Testis (tissue), 3 donors: ENCODE results near the gene MARCOL. TPM values are rescaled to one million over a fixed set of nuclear protein-coding genes. Genes with fewer than 3 reads are reported as not detected.

Source experiments
- DNase-seq: peaks from one replicate; pipeline ENCODE4 v3.0.0-alpha.2; 2019
- H3K27ac ChIP-seq, 2 donors: fragments of 200-600 bp; sonication (generic); one replicate each; pipeline ENCODE4 v1.5.1; 2019
- H3K27me3 ChIP-seq: fragments of 200-600 bp; sonication (generic); one replicate; pipeline ENCODE4 v1.5.1; 2019
- H3K36me3 ChIP-seq: fragments of 200-600 bp; sonication (generic); one replicate; pipeline ENCODE4 v1.5.1; 2017; ENCODE audit warnings: low read depth; ENCODE audit errors: missing control alignments
- H3K4me1 ChIP-seq: fragments of 200-600 bp; sonication (generic); one replicate; pipeline ENCODE4 v1.5.1; 2019
- H3K4me3 ChIP-seq, 2 donors: fragments of 200-600 bp; sonication (generic); one replicate each; pipeline ENCODE4 v1.5.1; 2017 to 2019
- H3K9me3 ChIP-seq: fragments of 200-600 bp; sonication (generic); one replicate; pipeline ENCODE4 v1.5.1; 2017
- POLR2A ChIP-seq: fragments of 450-650 bp; IDR thresholded peaks from one replicate; pipeline ENCODE4 v1.6.1; 2017; ENCODE audit warnings: antibody characterized with exemption, mild to moderate bottlenecking, moderate library complexity
- WGBS, 2 donors: methylation state at CpG; one replicate each; pipeline ENCODE4 v1.1.5; 2018; 5-methylcytosine and 5-hydroxymethylcytosine counted together
- intact Hi-C: fragments of 100-400 bp; cut with DNase I; formaldehyde crosslinking; loops from one replicate; pipeline ENCODE4 v1.15.1; 2023; ENCODE audit warnings: low total_unique reads
- polyA plus RNA-seq: library from polyadenylated mRNA; stranded (reverse); fragments of 350-450 nt; fragmentation: Illumina TruSeq; extraction: RNeasy Lipid Tissue Mini Kit (QIAGEN cat#74804); gene quantifications from one replicate; pipeline ENCODE4 v1.2.3, GENCODE V29; 2014; ENCODE audit warnings: low read depth, low replicate concordance; ENCODE audit not compliant: insufficient read depth
- total RNA-seq, 2 donors: library from RNA; depleted of rRNA; stranded (reverse); fragments of >200 nt; gene quantifications; one replicate each; pipeline ENCODE4 v1.2.3, GENCODE V29; 2016
- TF ChIP-seq, protein P1 (sequence below), 3 experiments: fragments of 450-650 bp in 2 of 3; fragments of 200-600 bp in 1 of 3; sonication (generic) in 1 of 3; IDR thresholded peaks; one replicate each; pipeline ENCODE4 v1.5.1; 2016 to 2019; ENCODE audit warnings: antibody characterized with exemption in 3 of 3, mild to moderate bottlenecking in 2 of 3, moderate library complexity in 1 of 3

The MARCOL gene
- total and polyA plus RNA-seq, 3 donors from 2014 or later: not detected

DNA sequence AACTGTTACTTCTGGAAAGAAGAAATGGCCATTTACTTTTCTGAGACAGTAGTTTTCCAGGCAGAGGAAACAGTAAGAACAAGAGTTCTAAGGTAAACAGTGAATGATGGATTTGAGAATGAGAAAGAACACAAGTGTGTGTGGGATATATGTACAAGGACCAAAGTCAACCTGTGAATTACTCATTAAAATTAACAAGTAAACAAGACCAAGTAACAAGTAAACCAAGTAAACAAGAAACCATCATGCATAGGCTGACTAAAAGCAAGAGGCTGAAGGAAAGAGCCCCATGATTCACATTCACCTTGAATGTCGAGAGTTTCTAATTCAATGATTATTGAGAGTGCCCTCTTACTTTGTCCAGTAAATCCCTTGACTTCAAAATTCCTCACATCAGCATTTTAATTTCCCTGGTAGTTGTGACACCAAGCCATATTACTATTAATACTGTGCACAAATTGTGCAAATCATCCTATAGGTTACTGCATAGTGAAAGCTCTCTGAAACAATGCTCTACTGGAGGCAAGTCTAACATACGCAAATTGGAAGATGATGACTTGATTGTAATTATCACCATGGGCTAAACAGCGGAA, 9.8 kb upstream of the MARCOL start:
- 89 to 96% methylated on average over 3 of the region's 3 CpGs for WGBS, 2 donors
- no peak for DNase-seq
- Histone ChIP-seq H3K36me3 (no peaks in the 10 kb centered on the region), H3K9me3 (no peaks in the 10 kb centered on the region), H3K4me1 (no peaks in the 10 kb centered on the region), H3K27me3 (no peaks in the 10 kb centered on the region), H3K27ac (no peak overlapping the region), H3K4me3 (no peak overlapping the region)
- TF ChIP-seq POLR2A: no peak
- TF ChIP-seq, protein P1, sequence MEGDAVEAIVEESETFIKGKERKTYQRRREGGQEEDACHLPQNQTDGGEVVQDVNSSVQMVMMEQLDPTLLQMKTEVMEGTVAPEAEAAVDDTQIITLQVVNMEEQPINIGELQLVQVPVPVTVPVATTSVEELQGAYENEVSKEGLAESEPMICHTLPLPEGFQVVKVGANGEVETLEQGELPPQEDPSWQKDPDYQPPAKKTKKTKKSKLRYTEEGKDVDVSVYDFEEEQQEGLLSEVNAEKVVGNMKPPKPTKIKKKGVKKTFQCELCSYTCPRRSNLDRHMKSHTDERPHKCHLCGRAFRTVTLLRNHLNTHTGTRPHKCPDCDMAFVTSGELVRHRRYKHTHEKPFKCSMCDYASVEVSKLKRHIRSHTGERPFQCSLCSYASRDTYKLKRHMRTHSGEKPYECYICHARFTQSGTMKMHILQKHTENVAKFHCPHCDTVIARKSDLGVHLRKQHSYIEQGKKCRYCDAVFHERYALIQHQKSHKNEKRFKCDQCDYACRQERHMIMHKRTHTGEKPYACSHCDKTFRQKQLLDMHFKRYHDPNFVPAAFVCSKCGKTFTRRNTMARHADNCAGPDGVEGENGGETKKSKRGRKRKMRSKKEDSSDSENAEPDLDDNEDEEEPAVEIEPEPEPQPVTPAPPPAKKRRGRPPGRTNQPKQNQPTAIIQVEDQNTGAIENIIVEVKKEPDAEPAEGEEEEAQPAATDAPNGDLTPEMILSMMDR (IDR thresholded peaks at IDR 0.05): no peak
- intact Hi-C loops: no loop called here

DNA sequence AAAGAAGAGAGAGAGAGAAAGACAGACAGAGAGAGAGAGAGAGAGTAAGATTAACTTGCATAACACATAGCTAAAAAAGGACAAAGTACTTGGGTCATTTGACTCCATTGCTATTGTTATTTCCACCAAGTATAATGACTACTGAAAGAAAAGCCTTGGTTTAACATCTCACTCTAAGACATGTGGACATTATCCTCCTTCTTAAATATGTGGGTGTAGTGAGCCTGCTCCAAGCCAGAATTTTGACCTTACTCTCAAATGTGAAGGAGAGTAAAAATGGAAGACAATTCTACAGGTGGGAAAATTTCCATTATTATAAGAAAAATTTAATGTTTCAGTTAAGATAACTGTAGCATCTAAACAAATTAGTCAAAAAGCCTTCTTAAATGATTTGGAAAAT, 8.5 kb upstream of the MARCOL start:
- intact Hi-C loops: no loop called here

DNA sequence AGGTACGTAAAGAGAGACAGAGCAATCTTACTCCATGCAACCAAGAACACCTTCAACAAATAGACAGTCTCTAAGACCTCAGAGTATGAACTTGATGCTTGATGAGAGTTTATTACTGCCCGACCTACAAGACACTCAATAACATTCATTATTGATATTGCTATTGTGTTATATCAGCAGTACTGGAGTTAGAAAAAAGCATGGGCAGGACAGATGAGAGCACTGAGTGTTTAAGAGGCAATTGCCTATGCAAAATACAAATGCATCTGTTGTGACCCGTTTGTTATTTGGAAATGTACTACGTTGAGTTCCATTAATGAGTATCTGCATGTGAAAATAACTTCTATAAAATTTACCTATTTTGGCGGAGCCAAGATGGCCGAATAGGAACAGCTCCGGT, 8.1 kb upstream of the MARCOL start:
- intact Hi-C loops: no loop called here
- WGBS, 2 donors: 84 to 92% methylated on average over 7 of the region's 7 CpGs

More for the DNA sequence above, 8.5 kb upstream of the MARCOL start:
- Histone ChIP-seq H3K4me1 (no peaks in the 10 kb centered on the region), H3K27me3 (no peaks in the 10 kb centered on the region), H3K27ac (no peak overlapping the region), H3K9me3 (no peaks in the 10 kb centered on the region), H3K4me3 (no peak overlapping the region), H3K36me3 (no peaks in the 10 kb centered on the region)
- TF ChIP-seq, protein P1 (IDR thresholded peaks at IDR 0.05): no peak
- TF ChIP-seq POLR2A: no peak
- DNase-seq: no peak

DNA sequence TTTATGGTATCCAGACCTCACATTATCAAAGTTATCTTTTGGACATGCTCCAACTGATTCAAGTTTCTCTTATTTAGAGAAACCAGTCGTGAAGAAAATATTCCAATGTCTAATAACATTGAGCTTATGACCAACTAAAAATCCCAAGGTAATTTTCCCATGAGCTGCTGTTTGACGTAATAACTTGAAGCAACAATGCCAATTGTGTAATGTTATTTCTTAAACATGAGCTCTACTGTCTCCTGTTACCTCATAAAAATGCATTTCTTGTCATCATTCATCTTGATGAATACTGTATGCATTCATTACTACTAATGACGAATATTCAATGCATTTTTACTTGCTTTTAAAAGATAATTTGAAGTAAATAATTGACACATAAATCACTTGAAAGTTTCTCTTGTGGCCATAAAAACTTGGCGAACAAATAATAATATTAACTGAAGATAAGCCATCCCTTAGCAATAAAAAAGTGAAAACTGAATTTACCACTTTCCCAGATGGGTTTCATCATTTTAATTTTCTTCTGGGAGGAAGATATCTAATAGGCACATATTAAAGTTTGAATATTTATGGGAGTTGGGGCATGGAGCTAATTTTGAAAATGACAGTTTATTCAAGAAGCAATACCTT, 424 bp upstream of the MARCOL start:
- Histone ChIP-seq H3K27ac (no peak overlapping the region), H3K4me1 (no peaks in the 10 kb centered on the region), H3K27me3 (no peaks in the 10 kb centered on the region), H3K9me3 (no peaks in the 10 kb centered on the region), H3K36me3 (no peaks in the 10 kb centered on the region), H3K4me3 (no peak overlapping the region)
- 24 to 33% methylated on average over 4 of the region's 4 CpGs for WGBS, 2 donors
- intact Hi-C loops: no loop called here
- DNase-seq: no peak
- TF ChIP-seq, protein P1 (IDR thresholded peaks at IDR 0.05): no peak
- no peak for TF ChIP-seq POLR2A

More for the DNA sequence above, 8.1 kb upstream of the MARCOL start:
- Histone ChIP-seq H3K27me3 (no peaks in the 10 kb centered on the region), H3K27ac (no peak overlapping the region), H3K4me1 (no peaks in the 10 kb centered on the region), H3K36me3 (no peaks in the 10 kb centered on the region), H3K4me3 (no peak overlapping the region), H3K9me3 (no peaks in the 10 kb centered on the region)
- no peak for TF ChIP-seq POLR2A
- TF ChIP-seq, protein P1 (IDR thresholded peaks at IDR 0.05): no peak
- no peak for DNase-seq

DNA sequence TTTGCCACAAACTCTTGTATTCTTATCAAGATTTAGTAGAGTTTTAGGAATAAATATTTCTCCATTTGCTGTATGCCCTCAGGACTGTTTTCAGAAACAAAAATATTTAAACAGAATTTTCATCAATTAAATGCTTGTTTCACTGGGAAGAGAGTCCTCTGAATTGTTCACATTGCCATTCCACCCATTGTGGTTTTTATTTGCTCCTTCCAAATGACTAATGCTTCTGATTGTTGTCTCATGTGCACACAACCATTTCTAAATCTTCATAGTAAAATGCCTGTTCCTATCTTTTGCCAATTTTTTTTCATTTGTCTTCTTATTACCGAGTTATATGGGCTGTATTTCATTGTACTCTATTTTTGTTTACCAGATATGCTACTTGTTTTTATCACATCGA, 10.6 kb downstream of the MARCOL start:
- TF ChIP-seq POLR2A: no peak
- TF ChIP-seq, protein P1 (IDR thresholded peaks at IDR 0.05): no peak
- Histone ChIP-seq H3K4me1 (no peaks in the 10 kb centered on the region), H3K4me3 (no peak overlapping the region), H3K36me3 (no peaks in the 10 kb centered on the region), H3K27me3 (no peaks in the 10 kb centered on the region), H3K9me3 (no peaks in the 10 kb centered on the region), H3K27ac (no peak overlapping the region)
- DNase-seq: no peak
- intact Hi-C loops: no loop called here
- 57 to 60% methylated on average over 2 of the region's 2 CpGs for WGBS, 2 donors
